ENCODE data around the gene AIDA.

DNA sequence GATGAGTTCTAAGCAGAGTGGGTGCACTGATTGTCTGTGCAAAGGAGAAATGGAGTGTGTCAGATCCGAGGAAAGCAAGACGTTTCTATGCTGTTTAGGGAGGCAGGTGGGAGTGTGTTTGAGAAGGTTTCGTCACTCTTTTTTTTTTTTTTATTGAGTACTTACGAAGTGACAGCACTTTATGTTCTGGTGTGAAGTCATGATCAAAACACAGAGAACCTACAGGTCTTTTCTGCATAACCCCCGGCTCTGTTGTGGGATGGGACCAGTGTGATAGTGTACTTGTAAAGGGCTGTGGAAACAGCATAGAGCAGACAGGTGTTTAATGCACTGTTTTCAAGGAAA is 67.7 kb downstream of the AIDA start:
- TF ChIP-seq, protein P1, sequence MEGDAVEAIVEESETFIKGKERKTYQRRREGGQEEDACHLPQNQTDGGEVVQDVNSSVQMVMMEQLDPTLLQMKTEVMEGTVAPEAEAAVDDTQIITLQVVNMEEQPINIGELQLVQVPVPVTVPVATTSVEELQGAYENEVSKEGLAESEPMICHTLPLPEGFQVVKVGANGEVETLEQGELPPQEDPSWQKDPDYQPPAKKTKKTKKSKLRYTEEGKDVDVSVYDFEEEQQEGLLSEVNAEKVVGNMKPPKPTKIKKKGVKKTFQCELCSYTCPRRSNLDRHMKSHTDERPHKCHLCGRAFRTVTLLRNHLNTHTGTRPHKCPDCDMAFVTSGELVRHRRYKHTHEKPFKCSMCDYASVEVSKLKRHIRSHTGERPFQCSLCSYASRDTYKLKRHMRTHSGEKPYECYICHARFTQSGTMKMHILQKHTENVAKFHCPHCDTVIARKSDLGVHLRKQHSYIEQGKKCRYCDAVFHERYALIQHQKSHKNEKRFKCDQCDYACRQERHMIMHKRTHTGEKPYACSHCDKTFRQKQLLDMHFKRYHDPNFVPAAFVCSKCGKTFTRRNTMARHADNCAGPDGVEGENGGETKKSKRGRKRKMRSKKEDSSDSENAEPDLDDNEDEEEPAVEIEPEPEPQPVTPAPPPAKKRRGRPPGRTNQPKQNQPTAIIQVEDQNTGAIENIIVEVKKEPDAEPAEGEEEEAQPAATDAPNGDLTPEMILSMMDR (IDR thresholded peaks at IDR 0.05) = no peak
- TF ChIP-seq POLR2AphosphoS5 (IDR thresholded peaks at IDR 0.05; ENCODE audit: low read depth, low read length) (no peak), SIN3A (IDR thresholded peaks at IDR 0.05; ENCODE audit: borderline replicate concordance, insufficient read depth, low read depth, low read length) (no peak)
- TF ChIP-seq, protein P2, sequence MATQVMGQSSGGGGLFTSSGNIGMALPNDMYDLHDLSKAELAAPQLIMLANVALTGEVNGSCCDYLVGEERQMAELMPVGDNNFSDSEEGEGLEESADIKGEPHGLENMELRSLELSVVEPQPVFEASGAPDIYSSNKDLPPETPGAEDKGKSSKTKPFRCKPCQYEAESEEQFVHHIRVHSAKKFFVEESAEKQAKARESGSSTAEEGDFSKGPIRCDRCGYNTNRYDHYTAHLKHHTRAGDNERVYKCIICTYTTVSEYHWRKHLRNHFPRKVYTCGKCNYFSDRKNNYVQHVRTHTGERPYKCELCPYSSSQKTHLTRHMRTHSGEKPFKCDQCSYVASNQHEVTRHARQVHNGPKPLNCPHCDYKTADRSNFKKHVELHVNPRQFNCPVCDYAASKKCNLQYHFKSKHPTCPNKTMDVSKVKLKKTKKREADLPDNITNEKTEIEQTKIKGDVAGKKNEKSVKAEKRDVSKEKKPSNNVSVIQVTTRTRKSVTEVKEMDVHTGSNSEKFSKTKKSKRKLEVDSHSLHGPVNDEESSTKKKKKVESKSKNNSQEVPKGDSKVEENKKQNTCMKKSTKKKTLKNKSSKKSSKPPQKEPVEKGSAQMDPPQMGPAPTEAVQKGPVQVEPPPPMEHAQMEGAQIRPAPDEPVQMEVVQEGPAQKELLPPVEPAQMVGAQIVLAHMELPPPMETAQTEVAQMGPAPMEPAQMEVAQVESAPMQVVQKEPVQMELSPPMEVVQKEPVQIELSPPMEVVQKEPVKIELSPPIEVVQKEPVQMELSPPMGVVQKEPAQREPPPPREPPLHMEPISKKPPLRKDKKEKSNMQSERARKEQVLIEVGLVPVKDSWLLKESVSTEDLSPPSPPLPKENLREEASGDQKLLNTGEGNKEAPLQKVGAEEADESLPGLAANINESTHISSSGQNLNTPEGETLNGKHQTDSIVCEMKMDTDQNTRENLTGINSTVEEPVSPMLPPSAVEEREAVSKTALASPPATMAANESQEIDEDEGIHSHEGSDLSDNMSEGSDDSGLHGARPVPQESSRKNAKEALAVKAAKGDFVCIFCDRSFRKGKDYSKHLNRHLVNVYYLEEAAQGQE (IDR thresholded peaks at IDR 0.05; ENCODE audit: insufficient read depth in 1 of 2, low read depth in 2 of 2, low read length in 1 of 2) = no peak

All from Panc1 (cell line).